Measurements from ENCODE around the gene BANK1. TPM values are rescaled to one million over a fixed set of nuclear protein-coding genes. Genes with fewer than 3 reads are reported as not detected.
A peak's percentile ranks its signal among the peaks of the same experiment; 100 is the strongest.

The BANK1 gene
- total and polyA plus RNA-seq, 2 donors (not counting 1 experiment from before 2014, with no cell fraction given): 353 to 354 TPM

- Histone ChIP-seq H3K9me3 (ENCODE audit: control extremely low read depth in 1 of 3, control insufficient read depth in 2 of 3, insufficient read depth in 1 of 3, low read length in 2 of 3) (peaks cover 0 to 6% (median 6%) of the 10 kb centered on the region in 3 donors), H4K20me1 (ENCODE audit: control insufficient read depth, insufficient read depth, low read length, poor library complexity, severe bottlenecking) (no peaks in the 10 kb centered on the region), H3K36me3 (replicated peaks in 1 of 2; ENCODE audit: control extremely low read depth in 1 of 2, control insufficient read depth in 1 of 2, extremely low read depth in 1 of 2, insufficient read depth in 2 of 2, low read length in 1 of 2) (no peaks in the 10 kb centered on the region), H3K79me2 (ENCODE audit: control insufficient read depth, insufficient read depth, low read length) (peaks cover 56% of the 10 kb centered on the region), H3K4me1 (ENCODE audit: control insufficient read depth in 2 of 2, insufficient read depth in 2 of 2, low read length in 2 of 2) (peaks cover 9 to 34% of the 10 kb centered on the region in 2 donors), H3K27me3 (replicated peaks in 1 of 4; ENCODE audit: control extremely low read depth in 1 of 4, control insufficient read depth in 3 of 4, insufficient read depth in 4 of 4, low read length in 3 of 4) (no peaks in the 10 kb centered on the region), H3K27ac (ENCODE audit: low read length in 2 of 2) (no peak overlapping the region), H2AFZ (ENCODE audit: insufficient read depth, low read depth, low read length, poor library complexity, severe bottlenecking) (peak overlapping the region; percentile 52), H3K4me3 (ENCODE audit: control extremely low read depth in 1 of 5, extremely low read depth in 1 of 5, insufficient read depth in 1 of 5, low read depth in 2 of 5, low read length in 4 of 5) (no peak overlapping the region), H3K4me2 (replicated peaks; ENCODE audit: low read depth, low read length, poor library complexity, severe bottlenecking) (peak overlapping the region; percentile 15), H3K9ac (ENCODE audit: low read length) (no peak overlapping the region)
- peaks cover 2% of the 10 kb centered on the region for H3K9me3 Mint-ChIP-seq (ENCODE audit: insufficient read depth)
- no peak overlapping the region for H3K27ac Mint-ChIP-seq
- CTCF ChIA-PET: interaction anchor here (1.0 kb wide), 1 partner anchor 54 kb away, joined by 5 read pairs; no protein-coding TSS in a partner anchor
- 100% methylated on average over 1 of the region's 1 CpG for WGBS (ENCODE audit: insufficient coverage)
- no peak for TF ChIP-seq EZH2 (IDR thresholded peaks at IDR 0.05; ENCODE audit: borderline replicate concordance, insufficient read depth, low read depth, low read length, poor library complexity, severe bottlenecking)
- TF ChIP-seq, protein P1, sequence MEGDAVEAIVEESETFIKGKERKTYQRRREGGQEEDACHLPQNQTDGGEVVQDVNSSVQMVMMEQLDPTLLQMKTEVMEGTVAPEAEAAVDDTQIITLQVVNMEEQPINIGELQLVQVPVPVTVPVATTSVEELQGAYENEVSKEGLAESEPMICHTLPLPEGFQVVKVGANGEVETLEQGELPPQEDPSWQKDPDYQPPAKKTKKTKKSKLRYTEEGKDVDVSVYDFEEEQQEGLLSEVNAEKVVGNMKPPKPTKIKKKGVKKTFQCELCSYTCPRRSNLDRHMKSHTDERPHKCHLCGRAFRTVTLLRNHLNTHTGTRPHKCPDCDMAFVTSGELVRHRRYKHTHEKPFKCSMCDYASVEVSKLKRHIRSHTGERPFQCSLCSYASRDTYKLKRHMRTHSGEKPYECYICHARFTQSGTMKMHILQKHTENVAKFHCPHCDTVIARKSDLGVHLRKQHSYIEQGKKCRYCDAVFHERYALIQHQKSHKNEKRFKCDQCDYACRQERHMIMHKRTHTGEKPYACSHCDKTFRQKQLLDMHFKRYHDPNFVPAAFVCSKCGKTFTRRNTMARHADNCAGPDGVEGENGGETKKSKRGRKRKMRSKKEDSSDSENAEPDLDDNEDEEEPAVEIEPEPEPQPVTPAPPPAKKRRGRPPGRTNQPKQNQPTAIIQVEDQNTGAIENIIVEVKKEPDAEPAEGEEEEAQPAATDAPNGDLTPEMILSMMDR (IDR thresholded peaks at IDR 0.05): no peak
- H3K27me3 Mint-ChIP-seq: no peaks in the 10 kb centered on the region
- intact Hi-C loops (cut with micrococcal nuclease): no loop called here
- no peak for DNase-seq
- POLR2A ChIA-PET: no interaction called here
- H3K4me1 Mint-ChIP-seq: peaks cover 35% of the 10 kb centered on the region
- no peak overlapping the region for H3K4me3 Mint-ChIP-seq
- no peak for ATAC-seq (ENCODE audit: low read depth)
Measured at GRCh38 chr4:101784957-101785356, 5.6 kb upstream of the BANK1 start.

DNA sequence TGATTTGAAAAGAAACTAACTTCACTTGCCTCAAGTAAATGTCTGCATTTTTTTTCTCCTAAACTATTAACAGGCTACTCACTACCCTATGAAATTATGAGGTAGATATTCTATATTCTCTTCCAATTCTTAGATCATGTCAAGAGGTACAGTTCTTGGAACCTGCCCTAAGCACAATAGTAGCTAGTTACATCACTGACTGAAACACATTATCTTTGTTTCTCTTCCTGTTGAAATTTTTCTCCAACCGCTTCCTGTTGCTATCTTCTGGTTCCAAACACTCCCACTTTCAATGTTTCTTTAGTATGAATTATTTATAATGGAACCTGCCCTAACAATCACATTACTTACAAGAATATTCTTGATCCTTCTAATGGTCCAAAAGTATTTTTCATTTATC is 5.0 kb upstream of the BANK1 start:
- Histone ChIP-seq H3K36me3 (replicated peaks in 1 of 2; ENCODE audit: control extremely low read depth in 1 of 2, control insufficient read depth in 1 of 2, extremely low read depth in 1 of 2, insufficient read depth in 2 of 2, low read length in 1 of 2) (no peaks in the 10 kb centered on the region), H3K27me3 (replicated peaks in 1 of 4; ENCODE audit: control extremely low read depth in 1 of 4, control insufficient read depth in 3 of 4, insufficient read depth in 4 of 4, low read length in 3 of 4) (no peaks in the 10 kb centered on the region), H3K4me3 (ENCODE audit: control extremely low read depth in 1 of 5, extremely low read depth in 1 of 5, insufficient read depth in 1 of 5, low read depth in 2 of 5, low read length in 4 of 5) (no peak overlapping the region), H3K9ac (ENCODE audit: low read length) (no peak overlapping the region), H3K9me3 (ENCODE audit: control extremely low read depth in 1 of 3, control insufficient read depth in 2 of 3, insufficient read depth in 1 of 3, low read length in 2 of 3) (peaks cover 0 to 6% (median 6%) of the 10 kb centered on the region in 3 donors), H3K27ac (ENCODE audit: low read length in 2 of 2) (no peak overlapping the region), H2AFZ (ENCODE audit: insufficient read depth, low read depth, low read length, poor library complexity, severe bottlenecking) (peak overlapping the region; percentile 52), H3K4me1 (ENCODE audit: control insufficient read depth in 2 of 2, insufficient read depth in 2 of 2, low read length in 2 of 2) (peaks cover 11 to 39% of the 10 kb centered on the region in 2 donors), H3K4me2 (replicated peaks; ENCODE audit: low read depth, low read length, poor library complexity, severe bottlenecking) (peak overlapping the region; percentile 15), H4K20me1 (ENCODE audit: control insufficient read depth, insufficient read depth, low read length, poor library complexity, severe bottlenecking) (no peaks in the 10 kb centered on the region), H3K79me2 (ENCODE audit: control insufficient read depth, insufficient read depth, low read length) (peaks cover 60% of the 10 kb centered on the region)
- Mint-ChIP-seq H3K9me3 (ENCODE audit: insufficient read depth) (peaks cover 2% of the 10 kb centered on the region), H3K4me3 (no peak overlapping the region), H3K27ac (no peak overlapping the region), H3K4me1 (peaks cover 39% of the 10 kb centered on the region), H3K27me3 (no peaks in the 10 kb centered on the region)
- ChIA-PET CTCF (interaction anchor here (1.0 kb wide), 1 partner anchor 55 kb away, joined by 5 read pairs; no protein-coding TSS in a partner anchor), POLR2A (no interaction called here)
- DNase-seq (no peak), ATAC-seq (ENCODE audit: low read depth) (no peak)
- WGBS (ENCODE audit: insufficient coverage): no CpG with 5 or more reads among the region's 1 CpG
- TF ChIP-seq, protein P1 (IDR thresholded peaks at IDR 0.05): no peak
- TF ChIP-seq EZH2 (IDR thresholded peaks at IDR 0.05; ENCODE audit: borderline replicate concordance, insufficient read depth, low read depth, low read length, poor library complexity, severe bottlenecking): no peak
- intact Hi-C loops (cut with micrococcal nuclease): no loop called here

Data from B cell (primary cell).